Spleen (tissue), 7 donors: ENCODE data around the gene BRINP2.

Experiments
- POLR2A ChIP-seq, 3 donors: fragments of 450-650 bp; IDR thresholded peaks; one replicate each; pipeline ENCODE4 v1.5.1; 2017; ENCODE audit warnings: antibody characterized with exemption in 3 of 3, mild to moderate bottlenecking in 1 of 3
- TF ChIP-seq, protein P1 (sequence below), 11 experiments: fragments of 200-600 bp in 7 of 11; fragments of 450-650 bp in 4 of 11; sonication (generic) in 4 of 11; IDR thresholded peaks in 8 of 11; conservative IDR thresholded peaks in 3 of 11; 1 replicate in 7 of 11; 2 replicates in 4 of 11; pipeline versions ENCODE4 v1.4.0 to v1.8.0; 2016 to 2021; ENCODE audit warnings: antibody characterized with exemption in 11 of 11, inconsistent platforms in 4 of 11, mild to moderate bottlenecking in 1 of 11
- donor health status: DM: no; HTN: no; CAD: no; lungs with moderate emphysema.
- donor health status: DM: no; HTN: no; CAD: no.
- donor health status: DM: no; HTN: no; CAD: no.

DNA sequence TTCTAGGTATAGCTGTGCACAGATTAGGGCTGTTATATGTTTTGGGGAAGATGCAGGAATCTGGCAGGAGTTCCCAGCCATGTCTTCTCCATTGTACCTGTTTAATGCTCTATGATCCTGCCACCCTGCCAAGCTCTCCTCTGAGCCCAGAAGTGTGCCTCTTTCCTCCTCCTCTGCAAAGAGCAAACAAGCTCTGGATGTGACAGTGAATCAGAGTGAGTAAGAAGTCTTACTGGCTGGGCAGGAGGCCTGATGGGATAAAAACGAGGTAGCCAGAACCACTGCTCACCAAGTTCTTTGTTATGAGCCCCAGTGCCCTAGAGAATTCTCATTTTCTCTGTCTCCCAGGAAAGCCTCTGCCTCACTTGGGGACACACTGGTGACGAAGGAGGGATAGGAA lies 69.0 kb downstream of the BRINP2 start:
- TF ChIP-seq, protein P1, sequence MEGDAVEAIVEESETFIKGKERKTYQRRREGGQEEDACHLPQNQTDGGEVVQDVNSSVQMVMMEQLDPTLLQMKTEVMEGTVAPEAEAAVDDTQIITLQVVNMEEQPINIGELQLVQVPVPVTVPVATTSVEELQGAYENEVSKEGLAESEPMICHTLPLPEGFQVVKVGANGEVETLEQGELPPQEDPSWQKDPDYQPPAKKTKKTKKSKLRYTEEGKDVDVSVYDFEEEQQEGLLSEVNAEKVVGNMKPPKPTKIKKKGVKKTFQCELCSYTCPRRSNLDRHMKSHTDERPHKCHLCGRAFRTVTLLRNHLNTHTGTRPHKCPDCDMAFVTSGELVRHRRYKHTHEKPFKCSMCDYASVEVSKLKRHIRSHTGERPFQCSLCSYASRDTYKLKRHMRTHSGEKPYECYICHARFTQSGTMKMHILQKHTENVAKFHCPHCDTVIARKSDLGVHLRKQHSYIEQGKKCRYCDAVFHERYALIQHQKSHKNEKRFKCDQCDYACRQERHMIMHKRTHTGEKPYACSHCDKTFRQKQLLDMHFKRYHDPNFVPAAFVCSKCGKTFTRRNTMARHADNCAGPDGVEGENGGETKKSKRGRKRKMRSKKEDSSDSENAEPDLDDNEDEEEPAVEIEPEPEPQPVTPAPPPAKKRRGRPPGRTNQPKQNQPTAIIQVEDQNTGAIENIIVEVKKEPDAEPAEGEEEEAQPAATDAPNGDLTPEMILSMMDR (IDR thresholded peaks at IDR 0.05 in 8 of 11, conservative IDR thresholded peaks at IDR 0.05 in 3 of 11): no peak
- no peak for TF ChIP-seq POLR2A (IDR thresholded peaks at IDR 0.05)
